HepG2 (cell line): ENCODE results near the gene CADM4. TPM values are rescaled to one million over a fixed set of nuclear protein-coding genes. Genes with fewer than 3 reads are reported as not detected.
"Not testable (repeated sequence)": the region's sequence is repeated elsewhere in the genome, so short reads cannot be mapped to it uniquely, and the experiment has no call there.

Experiments used
- ATAC-seq: fragments of 200-7000 bp; cut with Tn5 transposase; 3 replicates; pipeline ENCODE4 v1.9.1; 2020; ENCODE audit warnings: mild to moderate bottlenecking, moderate library complexity
- BruUV-seq: library from RNA; stranded (reverse); fragments of 400-500 nt; replicated peaks from 2 replicates; lab custom pipeline; 2021; lab: Mats Ljungman, UMichigan
- CTCF ChIA-PET: fragments of 300-600 bp; formaldehyde crosslinking; extraction: SDS; loops from one replicate; lab custom pipeline; 2021; ENCODE audit warnings: low total read pairs, inconsistent platforms, low intra/inter-chr PET ratio; lab: Yijun Ruan, JAX
- POLR2A ChIA-PET: fragments of 350-600 bp; sonication (Branson Sonifier 250); formaldehyde crosslinking; loops from one replicate; lab custom pipeline; 2020; ENCODE audit warnings: antibody characterized with exemption, inconsistent platforms; lab: Yijun Ruan, JAX
- DNase-seq: peaks from one replicate; pipeline ENCODE4 v3.0.0-alpha.2; 2015; ENCODE audit warnings: low spot score
- FAIRE-seq: peaks from 3 replicates; lab custom pipeline; 2011; peaks lifted over from hg19 to GRCh38; lab: Jason Lieb, UNC
- H2AFZ ChIP-seq: one replicate; pipeline ENCODE4 v1.6.1; 2011; ENCODE audit warnings: low read length, inconsistent platforms
- H3K27ac ChIP-seq: fragments of 300-600 bp; 3 replicates; pipeline ENCODE4 v1.8.0; 2011; ENCODE audit warnings: mixed run types, mild to moderate bottlenecking, mixed read lengths, low read length, inconsistent platforms; ENCODE audit not compliant: insufficient read depth; ENCODE audit errors: extremely low read length
- H3K27me3 ChIP-seq, 2 experiments: fragments of 200-600 bp in 1 of 2; 2 replicates in 1 of 2; 3 replicates in 1 of 2; pipeline versions ENCODE4 v1.6.0 to v1.8.0; 2011; ENCODE audit warnings: low read length in 2 of 2, mild to moderate bottlenecking in 2 of 2, moderate library complexity in 2 of 2, inconsistent platforms in 1 of 2; ENCODE audit not compliant: insufficient read depth in 2 of 2, control insufficient read depth in 1 of 2
- H3K36me3 ChIP-seq, 2 experiments: fragments of 200-600 bp in 1 of 2; replicated peaks in 1 of 2; 2 replicates in 1 of 2; 3 replicates in 1 of 2; pipeline versions ENCODE4 v1.5.1 to v1.8.0; 2011; ENCODE audit warnings: low read length in 2 of 2, inconsistent platforms in 1 of 2; ENCODE audit not compliant: insufficient read depth in 2 of 2, control insufficient read depth in 1 of 2
- H3K4me1 ChIP-seq: 2 replicates; pipeline ENCODE4 v1.5.1; 2012; ENCODE audit warnings: low read length, inconsistent platforms; ENCODE audit not compliant: insufficient read depth
- H3K4me2 ChIP-seq: 2 replicates; pipeline ENCODE4 v1.6.0; 2011; ENCODE audit warnings: low read depth, low read length, inconsistent platforms
- H3K4me3 ChIP-seq, 3 experiments: fragments of 200-600 bp in 1 of 3; sonication (generic), shearing (Covaris generic) in 1 of 3; replicated peaks in 1 of 3; 2 replicates each; pipeline ENCODE4 v1.5.1; 2011 to 2016; ENCODE audit warnings: low read length in 3 of 3, inconsistent platforms in 2 of 3, low read depth in 2 of 3, mild to moderate bottlenecking in 2 of 3, control low read depth in 1 of 3, mixed read lengths in 1 of 3; ENCODE audit not compliant: insufficient read depth in 1 of 3
- H3K79me2 ChIP-seq: one replicate; pipeline ENCODE4 v1.6.1; 2011; ENCODE audit warnings: low read length, inconsistent platforms; ENCODE audit not compliant: insufficient read depth
- H3K9ac ChIP-seq: 2 replicates; pipeline ENCODE4 v1.6.0; 2011; ENCODE audit warnings: mild to moderate bottlenecking, low read depth, low read length, inconsistent platforms; ENCODE audit not compliant: insufficient read depth
- H3K9me3 ChIP-seq: 2 replicates; pipeline ENCODE4 v1.5.1; 2012; ENCODE audit warnings: mild to moderate bottlenecking, low read length
- H4K20me1 ChIP-seq: 2 replicates; pipeline ENCODE4 v1.6.0; 2011; ENCODE audit warnings: inconsistent platforms, mild to moderate bottlenecking, low read length, moderate library complexity; ENCODE audit not compliant: insufficient read depth
- EZH2 ChIP-seq: conservative IDR thresholded peaks from 2 replicates; pipeline ENCODE4 v1.6.1; 2012; ENCODE audit warnings: mild to moderate bottlenecking, low read depth, low read length, moderate library complexity
- WGBS: methylation state at CpG from one replicate; pipeline ENCODE4 v1.1.6; 2017; ENCODE audit warnings: low lambda C conversion rate; 5-methylcytosine and 5-hydroxymethylcytosine counted together
- in situ Hi-C: cut with HindIII; loops from 2 replicates; pipeline ENCODE4 v1.10.0; 2017; ENCODE audit warnings: low pct_unique_long_range_greater_than_20kb; ENCODE audit not compliant: extremely low pct_ligation_motif_present
- intact Hi-C: fragments of 100-400 bp; cut with micrococcal nuclease; formaldehyde crosslinking; loops from one replicate; pipeline ENCODE4 v1.10.0; 2022; ENCODE audit not compliant: unreplicated experiment
- polyA plus RNA-seq, 8 experiments: library from polyadenylated mRNA; depleted of rRNA in 3 of 8; stranded (reverse) in 7 of 8; unstranded in 1 of 8; fragments of >200 nt; fragmentation: Illumina TruSeq in 4 of 8; extraction: Trizol in 4 of 8; gene quantifications; 2 replicates each; pipeline versions ENCODE4 v1.2.1 to v1.2.3, GENCODE V29; 2011 to 2016; ENCODE audit warnings: low read depth in 4 of 8, missing spikeins in 1 of 8, mixed read lengths in 1 of 8; ENCODE audit not compliant: insufficient read depth in 1 of 8
- total RNA-seq, 5 experiments: library from RNA; depleted of rRNA; stranded (reverse); fragments of >200 nt; fragmentation: Illumina TruSeq; extraction: Trizol; gene quantifications; 2 replicates each; pipeline ENCODE4 v1.2.3, GENCODE V29; 2016; ENCODE audit warnings: low read depth in 1 of 5

CADM4 gene
- total and polyA plus RNA-seq, 2 of the 13 experiments (the other 11 are each of a cell fraction or from before 2014, with no cell fraction given) = 8.5 to 16.0 TPM

- intact Hi-C loops, FAIRE-seq, H3K9ac ChIP-seq, in situ Hi-C loops, BruUV-seq, H3K4me1 ChIP-seq, H2AFZ ChIP-seq, H3K4me2 ChIP-seq, H3K27me3 ChIP-seq, CTCF ChIA-PET, ATAC-seq, H3K36me3 ChIP-seq, H3K79me2 ChIP-seq, H3K27ac ChIP-seq, DNase-seq, H3K9me3 ChIP-seq, H4K20me1 ChIP-seq, H3K4me3 ChIP-seq, POLR2A ChIA-PET: not testable (repeated sequence)
- WGBS = 27% methylated on average over 5 of the region's 5 CpGs
These were observed 42.6 kb upstream of the CADM4 start for GRCh38 chr19:43682269-43682668.

GRCh38 chr19:43681821-43682220 lies 42.2 kb upstream of the CADM4 start:
- Histone ChIP-seq H3K4me2 (no peak overlapping the region), H3K4me3 (no peak overlapping the region), H3K79me2 (no peaks in the 10 kb centered on the region), H3K27ac (no peak overlapping the region), H3K4me1 (no peaks in the 10 kb centered on the region), H3K36me3 (no peaks in the 10 kb centered on the region), H2AFZ (no peak overlapping the region), H3K9me3 (no peaks in the 10 kb centered on the region), H3K9ac (no peak overlapping the region), H4K20me1 (no peaks in the 10 kb centered on the region), H3K27me3 (no peaks in the 10 kb centered on the region; a peak in 2 of 5 replicates)
- in situ Hi-C loops = no loop called here
- 17% methylated on average over 5 of the region's 5 CpGs for WGBS
- intact Hi-C loops = no loop called here
- ChIA-PET POLR2A (no interaction called here), CTCF (no interaction called here)
- no peak for DNase-seq
- no peak for FAIRE-seq
- ATAC-seq = no peak
- TF ChIP-seq EZH2 = no peak
- BruUV-seq = no TSS peak
